Measurements from ENCODE around the gene SELENOM. TPM values are rescaled to one million over a fixed set of nuclear protein-coding genes. Genes with fewer than 3 reads are reported as not detected.
A peak's percentile ranks its signal among the peaks of the same experiment; 100 is the strongest.

Gene SELENOM
- polyA plus RNA-seq, 1 donor from 2014 or later, result 6.6 TPM

- TF ChIP-seq EP300 (conservative IDR thresholded peaks at IDR 0.05; ENCODE audit: poor library complexity, severe bottlenecking) (no peak), EZH2 (IDR thresholded peaks at IDR 0.05; ENCODE audit: borderline replicate concordance, insufficient read depth, low read length, poor library complexity, severe bottlenecking) (no peak), MXI1 (conservative IDR thresholded peaks at IDR 0.05; ENCODE audit: poor library complexity, severe bottlenecking) (no peak), TAF1 (IDR thresholded peaks at IDR 0.05; ENCODE audit: low read depth) (no peak), RAD21 (conservative IDR thresholded peaks at IDR 0.05) (no peak), REST (IDR thresholded peaks at IDR 0.05; ENCODE audit: borderline replicate concordance) (no peak), POLR2AphosphoS5 (IDR thresholded peaks at IDR 0.05) (no peak), CTCF (IDR thresholded peaks at IDR 0.05; ENCODE audit: poor library complexity, severe bottlenecking) (no peak), SMC3 (conservative IDR thresholded peaks at IDR 0.05; ENCODE audit: poor library complexity) (no peak)
- H2AFZ ChIP-seq (ENCODE audit: low read depth, low read length), result no peak overlapping the region
- no peaks in the 10 kb centered on the region for H3K9me3 ChIP-seq (ENCODE audit: low read length)
- H3K36me3 ChIP-seq (ENCODE audit: insufficient read depth, low read length), result no peaks in the 10 kb centered on the region
- H3K27me3 ChIP-seq (ENCODE audit: insufficient read depth, low read depth, low read length), result peaks cover 25% of the 10 kb centered on the region
- H3K79me2 ChIP-seq (replicated peaks; ENCODE audit: insufficient read depth, low read length), result no peaks in the 10 kb centered on the region
- no peak overlapping the region for H3K4me3 ChIP-seq (ENCODE audit: low read length)
- no peaks in the 10 kb centered on the region for H3K9me2 ChIP-seq (ENCODE audit: insufficient read depth, low read length)
- H4K20me1 ChIP-seq (ENCODE audit: insufficient read depth), result no peaks in the 10 kb centered on the region
- H3K9ac ChIP-seq (ENCODE audit: low read length), result no peak overlapping the region
- no peak overlapping the region for H3K4me2 ChIP-seq (ENCODE audit: low read length)
- H3K27ac ChIP-seq (ENCODE audit: low read length), result no peak overlapping the region
- H3F3A ChIP-seq (ENCODE audit: insufficient read depth, low read length, poor library complexity, severe bottlenecking), result no peaks in the 10 kb centered on the region
These were observed 25.3 kb downstream of the SELENOM start for GRCh38 chr22:31081963-31082605.

- no peaks in the 10 kb centered on the region for H3F3A ChIP-seq (ENCODE audit: insufficient read depth, low read length, poor library complexity, severe bottlenecking)
- peak within 1 kb of the TSS; percentile 74 for H3K4me3 ChIP-seq (ENCODE audit: low read length)
- no peaks in the 10 kb centered on the region for H4K20me1 ChIP-seq (ENCODE audit: insufficient read depth)
- no peaks in the 10 kb centered on the region for H3K36me3 ChIP-seq (ENCODE audit: insufficient read depth, low read length)
- no peaks in the 10 kb centered on the region for H3K9me3 ChIP-seq (ENCODE audit: low read length)
- peak within 1 kb of the TSS; percentile 89 for H2AFZ ChIP-seq (ENCODE audit: low read depth, low read length)
- H3K4me2 ChIP-seq (ENCODE audit: low read length), result peak within 1 kb of the TSS; percentile 66
- H3K9me2 ChIP-seq (ENCODE audit: insufficient read depth, low read length), result no peaks in the 10 kb centered on the region
- peak within 1 kb of the TSS; percentile 84 for H3K9ac ChIP-seq (ENCODE audit: low read length)
- H3K27me3 ChIP-seq (ENCODE audit: insufficient read depth, low read depth, low read length), result peaks cover 25% of the 10 kb centered on the region
- no peaks in the 10 kb centered on the region for H3K79me2 ChIP-seq (replicated peaks; ENCODE audit: insufficient read depth, low read length)
- no peak for TF ChIP-seq CTCF (IDR thresholded peaks at IDR 0.05; ENCODE audit: poor library complexity, severe bottlenecking)
- TF ChIP-seq TAF1 (IDR thresholded peaks at IDR 0.05; ENCODE audit: low read depth), result peak; percentile 60
- TF ChIP-seq SMC3 (conservative IDR thresholded peaks at IDR 0.05; ENCODE audit: poor library complexity), result peak; percentile 3
- peak; percentile 82 for TF ChIP-seq REST (IDR thresholded peaks at IDR 0.05; ENCODE audit: borderline replicate concordance)
- TF ChIP-seq POLR2AphosphoS5 (IDR thresholded peaks at IDR 0.05), result peak; percentile 90
- no peak for TF ChIP-seq MXI1 (conservative IDR thresholded peaks at IDR 0.05; ENCODE audit: poor library complexity, severe bottlenecking)
- TF ChIP-seq EP300 (conservative IDR thresholded peaks at IDR 0.05; ENCODE audit: poor library complexity, severe bottlenecking), result no peak
- TF ChIP-seq RAD21 (conservative IDR thresholded peaks at IDR 0.05), result no peak
- TF ChIP-seq EZH2 (IDR thresholded peaks at IDR 0.05; ENCODE audit: borderline replicate concordance, insufficient read depth, low read length, poor library complexity, severe bottlenecking), result no peak
- H3K27ac ChIP-seq (ENCODE audit: low read length), result peak within 1 kb of the TSS; percentile 72
These were observed 26.3 kb downstream of the SELENOM start, which contains the start of gene SMTN for GRCh38 chr22:31080848-31081649. TSS of gene SMTN (plus strand) at chr22:31081318. CDS start at chr22:31083259, 1,941 bp downstream.

Data from neural cell (in vitro differentiated cells).